ENCODE results near the gene LRRC75B. TPM values are rescaled to one million over a fixed set of nuclear protein-coding genes. Genes with fewer than 3 reads are reported as not detected.
"Not testable (repeated sequence)": the region's sequence is repeated elsewhere in the genome, so short reads cannot be mapped to it uniquely, and the experiment has no call there.

LRRC75B gene
- total and polyA plus RNA-seq, 12 donors, result 1.5 to 48.3 (median 5.5) TPM

GRCh38 chr22:24599514-24599913 is 6.6 kb upstream of the LRRC75B start:
- intact Hi-C loops (cut with DNase I), result no loop called here

GRCh38 chr22:24597076-24597475 is 4.2 kb upstream of the LRRC75B start:
- H3K27ac ChIP-seq; H3K4me3 ChIP-seq; H3K27me3 ChIP-seq; H3K9me3 ChIP-seq (replicated peaks in 1 of 3); intact Hi-C loops (cut with DNase I); DNase-seq; H3K4me1 ChIP-seq (replicated peaks in 1 of 2); H3K36me3 ChIP-seq (replicated peaks in 1 of 2): not testable (repeated sequence)
- 80 to 90% (median 85%) methylated on average over 9 of the region's 9 CpGs for WGBS, 4 donors

More at GRCh38 chr22:24599514-24599913, 6.6 kb upstream of the LRRC75B start:
- H3K4me1 ChIP-seq (replicated peaks in 1 of 2), result peaks cover 0 to 6% of the 10 kb centered on the region in 2 donors
- no peak overlapping the region for H3K27ac ChIP-seq
- H3K4me3 ChIP-seq, result no peak overlapping the region
- WGBS, 4 donors, result 84 to 100% (median 93%) methylated on average over 2 to 8 of the region's 8 CpGs
- DNase-seq, result no peak
- H3K9me3 ChIP-seq (replicated peaks in 1 of 3), result no peaks in the 10 kb centered on the region
- TF ChIP-seq POLR2A (IDR thresholded peaks at IDR 0.05) (no peak), CTCF (IDR thresholded peaks at IDR 0.05) (no peak)
- H3K27me3 ChIP-seq, result no peaks in the 10 kb centered on the region
- no peaks in the 10 kb centered on the region for H3K36me3 ChIP-seq (replicated peaks in 1 of 2)

- Histone ChIP-seq H3K4me1 (replicated peaks in 1 of 2) (peaks cover 3 to 4% of the 10 kb centered on the region in 2 donors), H3K27ac (no peak overlapping the region), H3K27me3 (no peaks in the 10 kb centered on the region), H3K36me3 (replicated peaks in 1 of 2) (no peaks in the 10 kb centered on the region), H3K9me3 (replicated peaks in 1 of 3) (no peaks in the 10 kb centered on the region), H3K4me3 (no peak overlapping the region)
- intact Hi-C loops (cut with DNase I), result no loop called here
- WGBS, 4 donors, result 85 to 94% (median 91%) methylated on average over 4 of the region's 4 CpGs
- no peak for TF ChIP-seq CTCF (IDR thresholded peaks at IDR 0.05)
- no peak for DNase-seq
Measured at GRCh38 chr22:24595863-24596262, 3.0 kb upstream of the LRRC75B start.

GRCh38 chr22:24595228-24595627 is 2.4 kb upstream of the LRRC75B start:
- TF ChIP-seq POLR2A (IDR thresholded peaks at IDR 0.05) (no peak), CTCF (IDR thresholded peaks at IDR 0.05) (no peak)
- intact Hi-C loops (cut with DNase I), result no loop called here
- Histone ChIP-seq H3K27me3 (no peaks in the 10 kb centered on the region), H3K4me1 (replicated peaks in 1 of 2) (peaks cover 3 to 4% of the 10 kb centered on the region in 2 donors), H3K27ac (no peak overlapping the region), H3K36me3 (replicated peaks in 1 of 2) (no peaks in the 10 kb centered on the region), H3K9me3 (replicated peaks in 1 of 3) (no peaks in the 10 kb centered on the region), H3K4me3 (no peak overlapping the region)
- DNase-seq, result no peak
- WGBS, 4 donors, result 95 to 100% (median 99%) methylated on average over 3 to 6 of the region's 6 CpGs; no CpG with 5 or more reads in 1 of the 4 donors

GRCh38 chr22:24594569-24595120 is 1.8 kb upstream of the LRRC75B start:
- 86 to 97% (median 90%) methylated on average over 4 to 7 of the region's 7 CpGs for WGBS, 4 donors
- DNase-seq, result no peak

More at GRCh38 chr22:24594569-24595120, 1.8 kb upstream of the LRRC75B start:
- Histone ChIP-seq H3K36me3 (replicated peaks in 1 of 2) (no peaks in the 10 kb centered on the region), H3K4me1 (replicated peaks in 1 of 2) (peaks cover 3 to 4% of the 10 kb centered on the region in 2 donors), H3K9me3 (replicated peaks in 1 of 3) (no peaks in the 10 kb centered on the region), H3K27me3 (no peaks in the 10 kb centered on the region), H3K27ac (no peak overlapping the region), H3K4me3 (no peak overlapping the region)
- intact Hi-C loops (cut with DNase I), result no loop called here
- TF ChIP-seq POLR2A (IDR thresholded peaks at IDR 0.05), result no peak
- TF ChIP-seq CTCF (IDR thresholded peaks at IDR 0.05), result no peak

Measured in adrenal gland (tissue), 12 donors.